Endothelial cell of umbilical vein (primary cell): ENCODE results near the gene NRBF2. TPM values are rescaled to one million over a fixed set of nuclear protein-coding genes. Genes with fewer than 3 reads are reported as not detected.
A peak's percentile ranks its signal among the peaks of the same experiment; 100 is the strongest.

Source experiments
- BruUV-seq: library from RNA; stranded (reverse); fragments of 400-500 nt; replicated peaks from 2 replicates; lab custom pipeline; 2021; lab: Mats Ljungman, UMichigan
- CTCF ChIA-PET: fragments of 300-600, 350-600 bp; sonication (Branson Sonifier 250); formaldehyde crosslinking; loops from one replicate; lab custom pipeline; 2021; ENCODE audit warnings: antibody characterized with exemption, inconsistent platforms; lab: Charles Lee
- POLR2A ChIA-PET: fragments of 300-600, 350-600 bp; sonication (Branson Sonifier 250); formaldehyde crosslinking; loops from one replicate; lab custom pipeline; 2021; ENCODE audit warnings: antibody characterized with exemption, inconsistent platforms; lab: Charles Lee
- DNase-seq: peaks from one replicate; pipeline ENCODE4 v3.0.0-alpha.2; 2011; ENCODE audit warnings: low read depth, low spot score
- FAIRE-seq: peaks from 2 replicates; lab custom pipeline; 2011; peaks lifted over from hg19 to GRCh38; lab: Jason Lieb, UNC
- H2AFZ ChIP-seq: 2 replicates; pipeline ENCODE4 v1.6.0; 2012; ENCODE audit warnings: low read depth, low read length, control low read depth, inconsistent platforms
- H3K27ac ChIP-seq: 2 replicates; pipeline ENCODE4 v1.5.1; 2011; ENCODE audit warnings: low read depth, mild to moderate bottlenecking, control low read depth, low read length, moderate library complexity; ENCODE audit not compliant: insufficient read depth
- H3K27me3 ChIP-seq, 2 experiments: 2 replicates each; pipeline versions ENCODE4 v1.6.0 to v1.6.1; 2011; ENCODE audit warnings: low read length in 2 of 2, mixed read lengths in 1 of 2; ENCODE audit not compliant: control insufficient read depth in 2 of 2, insufficient read depth in 2 of 2
- H3K36me3 ChIP-seq, 2 experiments: 2 replicates in 1 of 2; 3 replicates in 1 of 2; pipeline ENCODE4 v1.5.1; 2011; ENCODE audit warnings: low read length in 2 of 2, mild to moderate bottlenecking in 1 of 2, moderate library complexity in 1 of 2; ENCODE audit not compliant: control insufficient read depth in 2 of 2, insufficient read depth in 2 of 2; ENCODE audit errors: extremely low read depth in 1 of 2
- H3K4me1 ChIP-seq: 3 replicates; pipeline ENCODE4 v1.5.1; 2011; ENCODE audit warnings: mild to moderate bottlenecking, low read length; ENCODE audit not compliant: control insufficient read depth, insufficient read depth; ENCODE audit errors: extremely low read depth
- H3K4me2 ChIP-seq: 2 replicates; pipeline ENCODE4 v1.6.1; 2011; ENCODE audit warnings: low read length, control low read depth, mixed read lengths; ENCODE audit not compliant: insufficient read depth
- H3K4me3 ChIP-seq, 3 experiments: fragments of 200-600 bp in 1 of 3; sonication (generic), shearing (Covaris generic) in 1 of 3; replicated peaks in 1 of 3; 2 replicates each; pipeline ENCODE4 v1.5.1; 2011 to 2016; ENCODE audit warnings: control low read depth in 3 of 3, low read length in 3 of 3, mild to moderate bottlenecking in 2 of 3, inconsistent platforms in 1 of 3, low read depth in 1 of 3, moderate library complexity in 1 of 3; ENCODE audit not compliant: insufficient read depth in 1 of 3
- H3K79me2 ChIP-seq: 2 replicates; pipeline ENCODE4 v1.6.0; 2012; ENCODE audit warnings: low read length, inconsistent platforms; ENCODE audit not compliant: control insufficient read depth, insufficient read depth
- H3K9ac ChIP-seq: replicated peaks from 2 replicates; pipeline ENCODE3; 2011; ENCODE audit warnings: low read length, control low read depth; ENCODE audit not compliant: insufficient read depth; ENCODE audit errors: extremely low read depth
- H3K9me1 ChIP-seq: replicated peaks from 3 replicates; pipeline ENCODE4 v1.6.0; 2011; ENCODE audit warnings: mild to moderate bottlenecking, low read length; ENCODE audit not compliant: control insufficient read depth, insufficient read depth; ENCODE audit errors: extremely low read depth
- H3K9me3 ChIP-seq: replicated peaks from 2 replicates; pipeline ENCODE4 v1.5.1; 2012; ENCODE audit warnings: low read length, inconsistent platforms; ENCODE audit not compliant: control insufficient read depth, insufficient read depth
- H4K20me1 ChIP-seq: replicated peaks from 2 replicates; pipeline ENCODE3; 2011; ENCODE audit warnings: mild to moderate bottlenecking, low read length; ENCODE audit not compliant: control insufficient read depth, insufficient read depth; ENCODE audit errors: extremely low read depth
- CTCF ChIP-seq, 2 donors: IDR thresholded peaks; 1 replicate in 1 of 2; 2 replicates in 1 of 2; pipeline ENCODE4 v1.5.1; 2011; ENCODE audit warnings: low read length in 2 of 2, mild to moderate bottlenecking in 2 of 2, moderate library complexity in 2 of 2, control low read depth in 1 of 2, inconsistent platforms in 1 of 2, low read depth in 1 of 2; ENCODE audit not compliant: insufficient read depth in 1 of 2; ENCODE audit errors: extremely low read depth in 1 of 2
- EZH2 ChIP-seq: IDR thresholded peaks from 2 replicates; pipeline ENCODE4 v1.6.1; 2012; ENCODE audit warnings: borderline replicate concordance, low read depth, mild to moderate bottlenecking, moderate library complexity, low read length, inconsistent platforms; ENCODE audit not compliant: severe bottlenecking
- GATA2 ChIP-seq: IDR thresholded peaks from 2 replicates; pipeline ENCODE4 v1.7.0; 2011; ENCODE audit warnings: low read depth, mild to moderate bottlenecking, moderate library complexity, mixed read lengths, low read length; ENCODE audit not compliant: insufficient read length, insufficient read depth
- JUN ChIP-seq: IDR thresholded peaks from 2 replicates; pipeline ENCODE4 v1.6.1; 2011; ENCODE audit warnings: borderline replicate concordance, low read depth; ENCODE audit not compliant: insufficient read length, insufficient read depth
- MYC ChIP-seq: IDR thresholded peaks from one replicate; pipeline ENCODE4 v1.6.1; 2011; ENCODE audit warnings: mild to moderate bottlenecking, low read depth, low read length
- dilution Hi-C: fragments of 300-500 bp; cut with MboI; formaldehyde crosslinking; loops from one replicate; pipeline ENCODE4 v1.15.0; 2019; ENCODE audit warnings: low sequenced_read_pairs; ENCODE audit not compliant: extremely low pct_ligation_motif_present
- intact Hi-C: fragments of 100-400 bp; cut with micrococcal nuclease; formaldehyde crosslinking; loops from one replicate; pipeline ENCODE4 v1.10.0; 2022
- polyA plus RNA-seq, 4 experiments: library from polyadenylated mRNA; depleted of rRNA in 3 of 4; stranded (reverse) in 3 of 4; unstranded in 1 of 4; fragments of >200 nt; gene quantifications; 2 replicates each; pipeline versions ENCODE4 v1.2.1 to v1.2.3, GENCODE V29; 2011 to 2012; ENCODE audit warnings: missing spikeins in 1 of 4
- total RNA-seq: library from RNA; stranded (reverse); gene quantifications from 2 replicates; pipeline ENCODE4 v1.2.3, GENCODE V29; 2021

The NRBF2 gene
- total and polyA plus RNA-seq, 2 donors (not counting 3 experiments of a cell fraction or from before 2014, with no cell fraction given) = 7.6 to 17.7 TPM

- Histone ChIP-seq H3K9me1 (no peaks in the 10 kb centered on the region), H3K27me3 (no peaks in the 10 kb centered on the region), H3K4me3 (no peak overlapping the region), H3K9ac (no peak overlapping the region), H3K9me3 (no peaks in the 10 kb centered on the region), H3K79me2 (no peaks in the 10 kb centered on the region), H3K36me3 (peaks cover 3 to 10% of the 10 kb centered on the region in 2 experiments), H3K27ac (no peak overlapping the region), H4K20me1 (no peaks in the 10 kb centered on the region), H3K4me1 (no peaks in the 10 kb centered on the region), H2AFZ (no peak overlapping the region), H3K4me2 (no peak overlapping the region)
- TF ChIP-seq GATA2 = no peak
- no peak for TF ChIP-seq MYC
- peak; percentile 61 to 62 for TF ChIP-seq CTCF (IDR thresholded peaks at IDR 0.05; ENCODE audit: extremely low read depth in 1 of 2, insufficient read depth in 1 of 2, low read depth in 1 of 2, low read length in 2 of 2)
- TF ChIP-seq JUN = no peak
- no peak for TF ChIP-seq EZH2
- peak; percentile 37 for FAIRE-seq
- intact Hi-C loops (loop anchor here (1.0 to 2.0 kb wide), 7 partner anchors 102 to 653 kb away; no protein-coding TSS in a partner anchor), dilution Hi-C loops (no loop called here)
- ChIA-PET POLR2A (interaction anchor here (1.0 to 1.3 kb wide), 3 partner anchors 34 to 553 kb away, joined by 3 to 5 read pairs (median 4); partner anchors contain the start of gene NRBF2), CTCF (interaction anchor here (0.7 to 6.0 kb wide), 76 partner anchors 9 to 810 kb away, joined by 3 to 275 read pairs (median 5); partner anchors contain the start of gene JMJD1C)
- no TSS peak for BruUV-seq
- DNase-seq = peak; percentile 84
Measured at GRCh38 chr10:63166742-63167258, 33.7 kb downstream of the NRBF2 start.
